Dendritic cell treated with granulocyte-macrophage colony-stimulating factor and Interleukin-4, amounts not matched to agents 40 ng/mL and 50 ng/mL, for 4 days (primary cell): Measurements from ENCODE around the gene OR6C65.
"Not testable (repeated sequence)": the region's sequence is repeated elsewhere in the genome, so short reads cannot be mapped to it uniquely, and the experiment has no call there.

Source experiments
- H3K27ac Mint-ChIP-seq: one replicate; pipeline ENCODE4 v1.8.0; 2022; ENCODE audit warnings: mild to moderate bottlenecking, mixed read lengths
- H3K27me3 Mint-ChIP-seq: one replicate; pipeline ENCODE4 v1.8.0; 2022; ENCODE audit warnings: mild to moderate bottlenecking, mixed read lengths
- H3K36me3 Mint-ChIP-seq: one replicate; pipeline ENCODE4 v1.8.0; 2022; ENCODE audit warnings: low read depth, mixed read lengths
- H3K4me1 Mint-ChIP-seq: one replicate; pipeline ENCODE4 v1.8.0; 2022; ENCODE audit warnings: low read depth, mixed read lengths
- H3K4me3 Mint-ChIP-seq: one replicate; pipeline ENCODE4 v1.8.0; 2022; ENCODE audit warnings: mild to moderate bottlenecking, moderate library complexity, mixed read lengths
- H3K9me3 Mint-ChIP-seq: one replicate; pipeline ENCODE4 v1.8.0; 2022; ENCODE audit warnings: mixed read lengths
- intact Hi-C: fragments of 100-400 bp; cut with micrococcal nuclease; formaldehyde crosslinking; loops from one replicate; pipeline ENCODE4 v1.15.0; 2022

Gene OR6C65

GRCh38 chr12:55400229-55400628 is at the start of gene OR6C65:
OR6C65 (plus strand) TSS chr12:55400529; CDS start chr12:55400529, 0 bp downstream.
- Mint-ChIP-seq H3K27ac (no peak within 1 kb of the TSS), H3K9me3 (no peaks in the 10 kb centered on the region), H3K4me1 (no peaks in the 10 kb centered on the region), H3K36me3 (no peaks in the 10 kb centered on the region), H3K27me3 (peaks cover 10% of the 10 kb centered on the region), H3K4me3 (no peak within 1 kb of the TSS)
- intact Hi-C loops: no loop called here

DNA sequence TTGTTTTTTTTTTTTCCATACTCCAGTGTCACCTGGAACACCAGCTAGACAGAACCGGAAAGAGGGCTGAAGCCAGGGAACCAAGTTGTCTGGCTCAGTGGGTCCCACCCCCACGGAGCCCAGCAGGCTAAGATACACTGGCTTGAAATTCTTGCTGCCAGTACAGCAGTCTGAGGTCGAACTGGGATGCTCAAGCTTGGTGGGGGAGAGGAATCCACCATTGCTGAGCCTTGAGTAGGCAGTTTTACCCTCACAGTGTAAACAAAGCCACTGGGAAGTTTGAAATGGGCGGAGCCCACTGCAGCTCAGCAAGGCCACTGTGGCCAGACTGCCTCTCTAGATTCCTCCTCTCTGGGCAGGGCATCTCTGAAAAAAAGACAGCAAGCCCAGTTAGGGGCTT is 45.0 kb upstream of the OR6C65 start:
- H3K27me3 Mint-ChIP-seq, intact Hi-C loops, H3K27ac Mint-ChIP-seq, H3K36me3 Mint-ChIP-seq, H3K4me1 Mint-ChIP-seq, H3K9me3 Mint-ChIP-seq, H3K4me3 Mint-ChIP-seq: not testable (repeated sequence)

DNA sequence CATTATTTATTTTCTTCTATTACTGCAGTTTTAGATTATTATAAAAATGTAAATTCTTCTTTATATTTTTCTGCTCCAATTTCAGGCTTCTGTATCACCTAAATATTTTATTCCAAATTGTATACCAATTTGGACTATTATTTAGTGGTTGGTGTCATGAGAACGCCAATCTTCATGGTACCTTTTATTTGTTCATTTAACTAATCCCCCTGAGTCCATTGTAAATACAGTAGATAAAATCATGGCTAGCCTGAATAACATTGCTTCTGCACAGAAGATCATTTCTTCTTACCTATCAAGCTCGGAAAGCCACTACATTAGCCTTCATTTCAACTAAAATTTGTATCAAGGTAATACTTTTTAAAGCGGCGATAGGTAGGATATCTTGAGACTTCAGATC is 37.7 kb upstream of the OR6C65 start, which contains the start of gene OR6C75:
Gene OR6C75 (plus strand): TSS at position 301 of the 400 bp plus-strand sequence. CDS start 2,136 bp downstream, outside the sequence.
- Mint-ChIP-seq H3K27me3 (peaks cover 8% of the 10 kb centered on the region), H3K4me3 (no peak within 1 kb of the TSS), H3K27ac (no peak within 1 kb of the TSS), H3K9me3 (no peaks in the 10 kb centered on the region), H3K4me1 (no peaks in the 10 kb centered on the region), H3K36me3 (no peaks in the 10 kb centered on the region)
- intact Hi-C loops: no loop called here

DNA sequence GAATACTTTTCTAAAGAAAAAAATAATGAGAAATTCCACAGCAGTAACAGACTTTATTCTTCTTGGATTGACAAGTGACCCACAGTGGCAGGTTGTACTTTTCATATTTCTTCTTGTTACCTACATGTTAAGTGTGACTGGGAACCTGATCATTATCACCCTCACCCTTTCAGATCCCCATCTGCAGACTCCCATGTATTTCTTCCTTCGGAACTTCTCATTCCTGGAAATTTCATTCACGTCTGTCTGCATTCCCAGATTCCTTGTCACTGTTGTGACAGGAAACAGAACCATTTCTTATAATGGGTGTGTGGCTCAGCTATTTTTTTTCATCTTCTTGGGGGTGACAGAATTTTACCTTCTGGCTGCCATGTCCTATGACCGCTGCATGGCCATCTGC is 35.2 kb upstream of the OR6C65 start:
- Mint-ChIP-seq H3K4me3 (no peak overlapping the region), H3K27ac (no peak overlapping the region), H3K4me1 (no peaks in the 10 kb centered on the region), H3K36me3 (no peaks in the 10 kb centered on the region), H3K9me3 (no peaks in the 10 kb centered on the region), H3K27me3 (peaks cover 4% of the 10 kb centered on the region)
- intact Hi-C loops: no loop called here

- H3K9me3 Mint-ChIP-seq: no peaks in the 10 kb centered on the region
- no peak overlapping the region for H3K27ac Mint-ChIP-seq
- no peaks in the 10 kb centered on the region for H3K36me3 Mint-ChIP-seq
- no peaks in the 10 kb centered on the region for H3K27me3 Mint-ChIP-seq
- no peak overlapping the region for H3K4me3 Mint-ChIP-seq
- no peaks in the 10 kb centered on the region for H3K4me1 Mint-ChIP-seq
- intact Hi-C loops: no loop called here
Measured at GRCh38 chr12:55372521-55372920, 27.8 kb upstream of the OR6C65 start.

- Mint-ChIP-seq H3K27me3 (peaks cover 1% of the 10 kb centered on the region), H3K36me3 (no peaks in the 10 kb centered on the region), H3K9me3 (no peaks in the 10 kb centered on the region), H3K4me1 (no peaks in the 10 kb centered on the region), H3K27ac (no peak overlapping the region), H3K4me3 (no peak overlapping the region)
- intact Hi-C loops: no loop called here
Measured at GRCh38 chr12:55385891-55386290, 14.4 kb upstream of the OR6C65 start.

- Mint-ChIP-seq H3K27ac (no peak overlapping the region), H3K27me3 (peaks cover 8% of the 10 kb centered on the region), H3K4me3 (no peak overlapping the region), H3K36me3 (no peaks in the 10 kb centered on the region), H3K4me1 (no peaks in the 10 kb centered on the region), H3K9me3 (no peaks in the 10 kb centered on the region)
- intact Hi-C loops: no loop called here
Measured at GRCh38 chr12:55392032-55392795, 8.1 kb upstream of the OR6C65 start.

DNA sequence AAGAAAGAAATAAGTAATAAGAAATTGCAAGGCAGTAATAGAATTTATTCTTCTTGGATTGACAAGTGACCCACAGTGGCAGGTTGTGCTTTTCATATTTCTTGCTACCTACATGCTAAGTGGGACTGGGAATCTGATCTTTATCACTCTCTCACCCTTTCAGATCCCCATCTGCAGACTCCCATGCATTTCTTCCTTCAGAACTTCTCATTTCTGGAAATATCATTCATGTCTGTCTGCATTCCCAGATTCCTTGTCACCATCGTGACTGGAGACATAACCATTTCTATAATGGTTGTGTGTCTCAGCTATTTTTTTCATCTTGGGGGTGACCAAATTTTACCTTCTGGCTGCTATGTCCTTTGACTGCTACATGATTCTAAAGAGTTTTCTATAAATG is 4.0 kb upstream of the OR6C65 start:
- Mint-ChIP-seq H3K27ac (no peak overlapping the region), H3K27me3 (peaks cover 10% of the 10 kb centered on the region), H3K9me3 (no peaks in the 10 kb centered on the region), H3K36me3 (no peaks in the 10 kb centered on the region), H3K4me3 (no peak overlapping the region), H3K4me1 (no peaks in the 10 kb centered on the region)
- intact Hi-C loops: no loop called here

- Mint-ChIP-seq H3K27me3 (peaks cover 11% of the 10 kb centered on the region), H3K4me1 (no peaks in the 10 kb centered on the region)
Measured at GRCh38 chr12:55407866-55408265, 7.5 kb downstream of the OR6C65 start.

DNA sequence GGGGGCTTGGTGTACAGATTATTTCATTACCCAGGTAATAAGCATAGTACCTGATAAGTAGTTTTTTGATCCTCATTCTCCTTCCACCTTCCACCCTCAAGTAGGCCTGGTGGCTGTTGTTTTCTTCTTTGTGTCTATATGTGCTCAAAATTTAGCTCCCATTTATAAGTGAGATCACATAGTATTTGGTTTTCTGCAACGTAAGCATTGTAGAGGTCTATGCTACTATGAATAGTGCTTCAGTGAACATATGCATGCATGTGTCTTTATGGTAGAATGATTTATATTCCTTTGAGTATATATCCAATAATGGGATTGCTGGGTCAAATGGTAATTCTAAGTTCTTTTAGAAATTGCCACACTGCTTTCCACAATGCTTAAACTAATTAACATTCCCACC is 8.8 kb downstream of the OR6C65 start:
- H3K4me1 Mint-ChIP-seq, H3K27ac Mint-ChIP-seq, intact Hi-C loops, H3K9me3 Mint-ChIP-seq, H3K4me3 Mint-ChIP-seq, H3K36me3 Mint-ChIP-seq: not testable (repeated sequence)
- H3K27me3 Mint-ChIP-seq: peaks cover 15% of the 10 kb centered on the region

More at GRCh38 chr12:55407866-55408265, 7.5 kb downstream of the OR6C65 start:
- H3K4me3 Mint-ChIP-seq: no peak overlapping the region
- no peaks in the 10 kb centered on the region for H3K36me3 Mint-ChIP-seq
- H3K9me3 Mint-ChIP-seq: peaks cover 7% of the 10 kb centered on the region
- H3K27ac Mint-ChIP-seq: no peak overlapping the region
- intact Hi-C loops: no loop called here

DNA sequence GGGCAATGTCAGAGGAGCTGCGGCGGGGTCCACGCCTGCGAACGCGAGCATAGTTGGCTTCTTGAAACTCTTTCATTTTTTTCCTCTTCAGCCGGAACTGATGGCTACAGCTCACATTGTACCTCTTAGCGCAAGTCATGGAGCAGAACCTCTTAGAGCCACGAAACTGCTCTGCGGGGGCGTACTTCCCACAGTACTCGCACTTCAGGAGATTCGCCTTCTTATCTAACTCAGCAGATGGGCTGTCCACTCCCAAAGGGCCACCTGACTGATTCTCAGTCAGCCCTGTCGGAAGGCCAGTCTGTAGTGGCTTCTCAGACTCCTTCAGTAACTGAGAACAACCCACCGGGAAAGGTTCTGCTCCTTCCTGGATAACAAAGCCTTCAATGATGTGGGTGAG is 11.8 kb downstream of the OR6C65 start:
- H3K4me3 Mint-ChIP-seq, H3K4me1 Mint-ChIP-seq, intact Hi-C loops, H3K36me3 Mint-ChIP-seq, H3K9me3 Mint-ChIP-seq, H3K27ac Mint-ChIP-seq: not testable (repeated sequence)
- peaks cover 37% of the 10 kb centered on the region for H3K27me3 Mint-ChIP-seq

GRCh38 chr12:55413498-55414388 is 13.4 kb downstream of the OR6C65 start:
- H3K36me3 Mint-ChIP-seq, H3K4me3 Mint-ChIP-seq, H3K4me1 Mint-ChIP-seq, intact Hi-C loops, H3K9me3 Mint-ChIP-seq, H3K27ac Mint-ChIP-seq: not testable (repeated sequence)
- H3K27me3 Mint-ChIP-seq: peaks cover 42% of the 10 kb centered on the region

DNA sequence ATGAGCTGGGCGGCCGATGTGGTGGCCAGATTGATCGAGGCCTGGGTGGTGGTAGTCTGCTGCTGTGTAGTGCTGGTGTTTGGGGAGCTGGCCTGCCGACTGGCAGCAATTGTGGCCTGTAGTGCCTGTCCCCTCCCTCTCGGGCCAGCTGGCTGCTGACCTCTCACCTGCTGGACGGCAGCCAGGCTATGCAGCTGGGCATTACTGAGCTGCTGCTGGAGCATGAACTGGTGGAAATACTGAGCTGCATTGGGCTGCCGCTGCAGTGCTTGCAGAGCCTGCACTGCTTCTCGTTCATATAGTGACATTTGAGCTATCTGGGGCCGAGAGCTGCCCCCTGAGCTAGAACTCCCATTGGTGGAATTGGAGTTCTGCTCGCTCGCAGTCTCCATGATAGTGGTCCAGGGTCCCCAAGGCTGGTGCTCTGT is 14.1 kb downstream of the OR6C65 start:
- peaks cover 44% of the 10 kb centered on the region for H3K27me3 Mint-ChIP-seq
- intact Hi-C loops, H3K9me3 Mint-ChIP-seq, H3K4me3 Mint-ChIP-seq, H3K4me1 Mint-ChIP-seq, H3K27ac Mint-ChIP-seq, H3K36me3 Mint-ChIP-seq: not testable (repeated sequence)

GRCh38 chr12:55414889-55415288 is 14.6 kb downstream of the OR6C65 start:
- H3K4me3 Mint-ChIP-seq, H3K4me1 Mint-ChIP-seq, H3K9me3 Mint-ChIP-seq, H3K36me3 Mint-ChIP-seq, intact Hi-C loops, H3K27ac Mint-ChIP-seq: not testable (repeated sequence)
- H3K27me3 Mint-ChIP-seq: peaks cover 44% of the 10 kb centered on the region
